ENCODE data around the gene THEMIS.

THEMIS gene

DNA sequence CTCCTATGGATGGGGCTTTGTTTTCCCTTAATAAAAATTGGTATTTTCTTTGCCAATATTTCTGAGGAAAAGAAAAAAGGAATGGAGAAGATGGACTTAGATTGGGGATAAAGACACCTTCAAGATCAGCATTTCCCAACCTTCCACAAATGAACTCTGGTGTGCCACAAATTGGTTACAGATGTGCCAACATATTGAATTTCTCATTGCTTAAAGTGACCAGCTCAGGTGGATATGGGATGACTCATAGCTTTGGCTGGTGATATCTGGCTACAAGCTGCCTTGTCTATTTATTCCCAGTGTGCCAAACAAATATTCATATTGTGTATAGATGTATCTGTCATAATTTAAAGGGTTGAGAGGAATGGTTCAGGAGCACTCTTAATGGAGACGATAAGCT lies 32.5 kb downstream of the THEMIS start:
- no peak overlapping the region for H3K4me3 ChIP-seq (ENCODE audit: low read depth, low read length)
- no peak for DNase-seq (ENCODE audit: low read depth)

DNA sequence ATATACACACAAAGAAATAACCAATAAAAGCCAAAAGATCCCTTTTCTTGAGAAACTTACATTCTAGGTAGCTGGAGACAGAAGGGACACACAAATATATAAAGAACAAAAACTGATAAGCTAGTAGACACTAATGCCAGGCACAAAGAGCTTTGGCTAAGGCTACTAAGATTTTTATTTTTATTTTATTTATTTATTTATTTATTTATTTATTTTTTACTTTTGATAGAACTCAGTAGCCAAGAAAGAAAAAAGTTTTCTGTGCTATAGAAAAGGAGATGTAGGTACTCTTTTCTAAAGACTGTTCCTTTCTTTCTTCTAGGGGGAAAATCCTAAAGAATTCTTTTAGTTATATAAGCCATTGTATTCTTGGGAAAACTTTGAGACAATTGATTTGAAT lies 34.1 kb downstream of the THEMIS start:
- no peak overlapping the region for H3K4me3 ChIP-seq (ENCODE audit: low read depth, low read length)
- DNase-seq (ENCODE audit: low read depth) = no peak

DNA sequence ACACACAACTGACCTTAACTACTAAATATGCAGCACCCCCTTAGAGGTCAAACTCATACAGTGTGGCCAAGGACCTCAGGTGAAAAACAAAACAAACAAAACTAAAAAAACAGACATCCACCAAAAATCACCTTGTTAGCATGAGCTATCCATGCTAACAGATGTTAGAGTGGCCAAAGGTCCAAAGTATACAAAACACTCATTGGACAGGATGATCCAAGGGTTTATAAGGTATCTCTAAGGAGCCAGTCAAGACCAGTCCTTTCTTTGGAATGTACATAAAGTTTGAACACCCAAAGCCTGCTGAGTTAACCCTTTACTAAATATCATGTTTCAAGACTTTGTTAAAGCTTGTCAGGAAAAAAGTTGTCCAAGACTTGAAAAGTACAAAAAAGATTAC lies 35.8 kb downstream of the THEMIS start:
- DNase-seq (ENCODE audit: low read depth) = no peak
- H3K4me3 ChIP-seq (ENCODE audit: low read depth, low read length) = no peak overlapping the region

DNA sequence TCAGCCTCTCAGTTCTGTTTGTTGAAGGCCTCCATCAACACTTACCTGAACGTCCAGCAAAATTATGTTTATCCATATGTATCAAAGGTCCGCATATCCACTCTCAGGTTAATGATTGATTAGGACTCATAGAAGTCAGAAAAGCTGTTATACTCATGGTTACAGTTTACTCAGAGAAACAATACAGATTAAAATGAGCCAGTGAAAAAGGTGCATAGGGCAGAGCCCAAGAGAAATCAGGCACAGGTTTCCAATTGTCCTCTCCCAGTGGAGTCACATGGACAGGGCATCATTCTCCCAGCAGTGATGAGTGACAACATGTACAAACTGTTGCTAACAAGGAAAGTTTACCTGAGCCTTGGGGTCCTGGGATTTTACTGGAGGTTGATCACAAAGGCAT lies 36.2 kb downstream of the THEMIS start:
- H3K4me3 ChIP-seq (ENCODE audit: low read depth, low read length) = no peak overlapping the region
- DNase-seq (ENCODE audit: low read depth) = no peak

DNA sequence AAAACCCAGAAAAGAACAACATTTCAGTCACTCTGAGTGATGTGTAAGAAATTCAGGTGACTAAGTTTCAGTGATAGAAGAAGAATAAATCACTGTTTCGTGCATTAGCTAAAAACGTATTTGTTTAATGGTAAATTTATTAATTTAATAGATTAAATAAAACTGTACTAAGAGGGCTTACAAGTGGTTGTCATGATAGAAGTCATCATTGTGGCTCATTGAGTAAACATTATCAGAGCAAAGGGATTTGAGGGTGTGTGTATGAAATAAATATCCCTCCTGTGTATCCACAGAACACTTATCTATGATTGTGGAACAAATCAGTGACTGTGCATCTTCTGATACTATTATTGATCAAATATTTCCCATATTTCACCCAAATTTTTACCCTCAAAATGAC lies 40.1 kb downstream of the THEMIS start:
- DNase-seq (ENCODE audit: low read depth) = no peak
- no peak overlapping the region for H3K4me3 ChIP-seq (ENCODE audit: low read depth, low read length)

DNA sequence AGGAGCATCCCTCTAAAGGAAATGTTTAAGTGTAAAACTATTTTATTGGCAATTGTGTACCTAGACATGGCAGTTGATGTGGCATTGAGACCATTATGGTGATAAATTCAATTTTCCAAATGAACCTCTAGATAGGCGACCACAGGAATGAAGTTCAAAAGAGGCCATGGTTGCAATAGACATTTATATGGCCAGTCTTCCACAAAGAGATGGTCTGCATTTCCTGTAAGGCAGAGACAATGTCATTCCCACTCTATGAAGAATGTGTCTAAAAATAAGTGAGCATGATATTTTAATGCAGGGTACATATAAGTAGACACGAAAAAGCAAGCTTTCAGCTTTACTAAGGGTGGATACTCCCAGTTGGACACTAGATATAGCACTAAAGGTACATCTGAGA lies 40.9 kb downstream of the THEMIS start:
- DNase-seq (ENCODE audit: low read depth) = no peak
- H3K4me3 ChIP-seq (ENCODE audit: low read depth, low read length) = no peak overlapping the region

DNA sequence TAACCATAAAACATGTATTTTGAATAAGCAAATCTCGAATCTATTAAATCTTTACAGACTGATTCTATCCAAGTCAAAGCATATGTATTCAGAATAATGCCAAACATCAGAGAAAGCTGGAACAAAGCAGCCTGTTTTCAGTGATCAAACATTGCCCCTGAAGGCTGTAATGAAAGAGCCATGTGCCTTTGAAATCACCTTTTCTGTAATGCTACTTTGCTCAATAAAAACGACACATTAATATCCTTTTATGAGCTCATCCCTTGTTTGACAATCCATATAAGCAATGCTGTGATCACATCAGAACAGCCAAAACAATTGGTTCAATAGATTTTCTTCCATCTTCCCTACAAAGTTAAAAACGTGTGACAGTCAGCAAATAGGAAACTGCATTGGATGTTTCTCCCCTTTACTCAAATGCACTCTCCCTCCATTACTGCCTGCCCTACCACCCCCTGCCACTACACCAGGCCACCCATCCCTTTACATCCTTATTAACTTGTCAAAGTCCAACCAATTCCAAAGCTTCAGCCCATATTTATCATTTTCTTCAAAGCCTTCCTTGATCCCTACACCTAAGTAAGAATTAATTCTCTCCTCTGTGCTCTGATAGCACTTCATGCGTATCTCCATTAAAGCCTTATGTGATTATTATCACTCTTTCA lies 42.0 kb downstream of the THEMIS start:
- no peak for DNase-seq (ENCODE audit: low read depth)
- H3K4me3 ChIP-seq (ENCODE audit: low read depth, low read length) = no peak overlapping the region

DNA sequence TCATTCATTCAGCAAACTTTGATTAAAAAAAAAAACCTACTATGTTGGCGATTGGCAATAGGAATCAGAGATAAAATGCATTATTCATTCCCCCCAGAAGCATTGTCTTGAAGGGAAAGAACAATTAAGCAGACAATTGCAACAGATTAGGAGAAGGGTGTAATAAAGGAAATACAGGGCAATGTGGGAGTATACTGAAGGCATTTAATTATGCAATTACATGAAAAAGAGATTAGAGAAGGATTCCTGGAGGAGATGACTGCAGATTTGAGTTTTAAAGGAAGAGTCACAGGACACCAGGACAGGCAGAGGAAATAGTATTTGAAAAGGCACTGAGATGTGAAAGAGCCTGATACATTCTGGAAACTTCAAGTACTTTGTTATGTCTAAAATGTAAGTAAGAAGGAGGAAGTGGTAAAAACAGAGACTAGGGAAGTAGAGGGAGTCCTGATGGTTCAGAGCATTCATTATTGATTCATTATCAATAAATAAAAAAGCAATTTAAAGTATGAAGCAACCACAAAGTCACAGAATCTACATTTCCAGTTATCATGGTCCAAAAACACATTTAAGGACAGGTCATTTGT lies 43.7 kb downstream of the THEMIS start:
- DNase-seq (ENCODE audit: low read depth) = no peak
- no peak overlapping the region for H3K4me3 ChIP-seq (ENCODE audit: low read depth, low read length)

DNA sequence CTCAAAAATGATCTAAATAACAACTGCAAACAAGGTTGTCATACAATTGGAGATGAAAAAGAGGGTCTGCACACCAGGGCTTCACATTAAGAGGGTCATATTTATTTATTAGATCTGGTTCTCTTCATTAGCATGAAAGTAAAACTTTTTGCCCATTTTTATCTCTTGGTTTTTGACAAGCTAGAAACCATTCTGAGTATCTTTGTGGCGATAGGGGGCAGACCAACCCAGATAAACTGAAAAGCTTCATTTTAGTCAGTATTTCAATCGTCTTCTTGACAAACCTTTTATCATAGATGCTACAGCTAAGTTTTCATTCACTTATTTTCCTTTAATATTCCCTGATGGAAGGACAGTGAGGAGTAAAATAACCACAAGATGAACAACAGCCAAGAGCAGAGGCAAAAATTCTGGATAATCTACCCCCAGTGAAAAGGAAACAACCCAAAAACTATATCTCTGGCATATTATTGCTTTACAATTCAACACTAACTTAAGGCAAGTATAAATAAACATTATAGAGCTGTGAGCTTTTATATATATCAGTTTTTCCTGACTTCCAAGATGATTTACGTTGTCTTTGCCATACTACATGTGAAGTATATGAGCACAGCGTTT lies 45.2 kb downstream of the THEMIS start:
- no peak for DNase-seq (ENCODE audit: low read depth)

DNA sequence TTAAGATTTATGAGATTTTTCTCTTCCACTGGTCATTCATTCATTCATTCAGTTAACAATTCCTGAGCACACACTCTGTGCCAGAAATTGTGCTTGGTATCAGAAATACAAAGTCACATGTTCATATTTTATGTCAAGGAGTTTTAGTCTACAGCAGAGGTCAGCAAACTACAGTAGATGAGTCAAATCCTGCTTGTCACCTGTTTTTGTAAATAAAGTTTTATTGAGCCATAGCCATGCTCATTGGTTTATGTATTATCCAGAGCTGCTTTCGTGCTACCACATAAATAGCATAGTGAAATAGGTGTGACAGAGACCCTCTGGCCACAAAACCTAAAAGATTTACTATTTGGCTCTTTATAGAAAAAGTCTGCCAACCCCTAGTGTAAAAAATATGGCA lies 46.8 kb downstream of the THEMIS start:
- H3K4me3 ChIP-seq (ENCODE audit: low read depth, low read length) = no peak overlapping the region
- no peak for DNase-seq (ENCODE audit: low read depth)

More for the DNA sequence above, 45.2 kb downstream of the THEMIS start:
- H3K4me3 ChIP-seq (ENCODE audit: low read depth, low read length) = no peak overlapping the region

DNA sequence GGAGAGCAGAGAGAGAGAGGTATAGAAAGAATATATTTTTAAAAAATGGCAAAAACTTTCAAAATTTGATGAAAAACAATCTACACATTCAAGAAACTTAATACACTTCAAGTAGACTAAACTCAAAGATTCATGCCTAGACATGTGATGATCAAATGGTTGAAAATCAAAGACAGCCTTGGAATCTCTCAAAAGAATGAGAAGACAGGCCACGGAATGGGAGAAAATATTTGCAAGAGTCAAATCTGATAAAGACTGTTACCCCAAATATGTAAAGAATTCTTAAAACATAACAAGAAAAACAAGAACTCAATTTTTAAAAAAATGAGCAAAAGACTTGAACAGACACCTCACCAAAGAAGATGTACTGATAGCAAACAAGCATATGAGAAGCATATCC lies 49.7 kb downstream of the THEMIS start:
- no peak for DNase-seq (ENCODE audit: low read depth)
- no peak overlapping the region for H3K4me3 ChIP-seq (ENCODE audit: low read depth, low read length)

DNA sequence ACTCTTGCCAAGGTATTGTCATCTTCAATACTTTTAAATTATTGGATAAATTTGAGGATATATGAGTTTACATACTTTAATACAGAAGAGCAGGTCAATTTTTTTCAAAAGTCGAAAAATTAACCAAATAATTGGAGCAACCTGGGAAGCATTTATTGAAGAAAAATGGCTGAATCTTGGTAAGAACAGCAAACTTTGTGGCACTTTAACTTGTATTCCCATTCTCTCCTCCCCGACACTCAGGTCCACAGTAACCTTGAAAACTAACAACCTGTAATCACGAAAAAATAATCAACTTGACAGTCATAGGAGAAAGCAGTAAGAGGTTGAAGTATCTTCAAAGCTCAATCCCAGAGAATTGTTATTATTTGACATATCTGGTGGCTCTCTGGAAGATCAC lies 55.6 kb downstream of the THEMIS start:
- no peak overlapping the region for H3K4me3 ChIP-seq (ENCODE audit: low read depth, low read length)
- DNase-seq (ENCODE audit: low read depth) = no peak

DNA sequence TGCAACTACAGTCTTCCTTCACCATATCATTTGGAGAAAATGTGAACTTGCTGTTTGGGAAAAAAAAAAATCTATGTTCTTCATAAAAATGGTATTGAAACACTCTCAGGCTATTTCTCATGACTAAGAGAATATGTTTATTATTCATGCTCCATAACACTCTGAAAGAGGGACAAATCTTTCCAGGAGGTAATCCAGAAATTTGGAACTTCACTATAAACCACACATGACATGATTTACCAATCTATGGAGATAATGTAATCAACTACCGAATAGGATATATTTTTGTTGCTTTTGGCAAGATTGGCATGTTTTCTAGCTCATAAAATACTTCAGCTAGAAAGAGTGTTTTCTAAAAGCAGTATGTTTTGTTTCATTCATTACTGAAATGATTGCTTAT lies 56.3 kb downstream of the THEMIS start:
- no peak for DNase-seq (ENCODE audit: low read depth)
- no peak overlapping the region for H3K4me3 ChIP-seq (ENCODE audit: low read depth, low read length)

DNA sequence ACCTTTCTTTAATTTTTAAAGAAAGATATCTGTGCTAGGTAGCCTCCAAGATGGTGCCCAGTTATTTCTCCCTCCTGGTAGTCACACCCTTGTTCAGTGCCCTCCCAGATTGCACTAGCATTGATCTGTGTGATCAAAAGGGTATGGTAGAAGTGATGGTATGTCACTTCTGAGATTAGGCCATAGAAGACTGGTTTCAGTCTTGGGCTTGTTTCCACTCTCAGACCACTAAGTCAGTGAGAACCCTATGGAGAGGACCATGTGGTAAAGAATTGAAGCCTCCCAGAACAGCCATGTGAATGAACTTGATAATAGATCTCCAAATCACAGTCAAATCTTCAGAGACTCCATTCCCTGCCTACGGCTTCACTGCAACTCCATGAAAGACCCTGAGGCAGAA lies 57.3 kb downstream of the THEMIS start:
- no peak for DNase-seq (ENCODE audit: low read depth)
- no peak overlapping the region for H3K4me3 ChIP-seq (ENCODE audit: low read depth, low read length)

DNA sequence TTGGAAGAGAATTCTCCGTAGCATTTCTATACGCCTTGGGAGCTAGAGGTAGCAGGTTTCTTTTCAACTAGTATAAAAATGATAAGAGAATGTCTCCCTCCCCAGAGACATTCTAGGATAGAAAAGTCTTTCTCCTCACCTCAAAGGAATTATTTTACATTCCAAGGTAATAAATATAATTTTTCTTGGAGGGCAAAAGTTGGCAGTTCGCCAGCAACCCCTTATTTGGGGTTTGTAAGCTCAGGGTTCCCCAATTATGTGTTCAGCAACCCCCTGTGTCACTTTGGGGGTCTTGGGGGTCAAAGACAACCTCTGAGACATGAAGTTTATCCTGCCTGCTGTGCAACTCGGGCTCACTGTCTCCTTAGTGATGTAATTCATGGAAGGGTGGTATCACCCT lies 58.3 kb downstream of the THEMIS start:
- DNase-seq (ENCODE audit: low read depth) = no peak
- no peak overlapping the region for H3K4me3 ChIP-seq (ENCODE audit: low read depth, low read length)

DNA sequence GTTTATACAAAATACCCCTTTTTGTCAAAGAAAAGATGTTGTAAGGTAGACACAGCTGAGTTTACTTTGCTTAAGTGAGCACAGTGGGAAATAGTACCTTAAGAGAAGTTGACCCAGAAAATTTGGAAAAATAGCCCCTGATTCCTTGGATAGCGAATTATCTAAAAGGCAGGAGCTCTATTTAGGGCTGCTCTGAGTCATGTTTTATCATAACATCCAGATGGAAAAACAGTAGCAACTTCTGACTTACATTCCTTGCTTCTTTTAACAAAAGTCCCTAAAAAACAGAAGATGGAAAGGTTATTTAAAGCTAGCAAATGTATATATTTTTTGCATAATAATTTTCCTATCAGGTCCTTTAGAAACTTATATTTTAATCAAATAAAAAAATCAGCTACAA lies 59.0 kb downstream of the THEMIS start:
- no peak overlapping the region for H3K4me3 ChIP-seq (ENCODE audit: low read depth, low read length)
- no peak for DNase-seq (ENCODE audit: low read depth)

DNA sequence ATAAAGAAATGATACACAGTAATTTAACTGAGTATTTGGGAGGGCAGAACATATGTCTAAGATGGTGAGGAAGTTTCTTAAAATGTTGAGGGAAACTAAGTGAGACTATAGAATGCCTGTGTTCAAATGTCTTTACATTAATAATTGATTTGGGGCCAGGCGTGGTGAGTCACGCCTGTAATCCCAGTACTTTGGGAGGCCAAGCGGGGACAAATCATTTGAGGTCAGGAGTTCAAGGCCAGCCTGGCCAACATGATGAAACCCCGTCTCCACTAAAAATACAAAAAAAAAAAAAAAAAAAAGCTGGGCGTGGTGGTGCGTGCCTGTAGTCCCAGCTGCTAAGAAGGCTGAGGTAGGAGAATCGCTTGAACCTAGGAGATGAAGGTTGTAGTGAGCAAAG lies 66.7 kb downstream of the THEMIS start:
- no peak overlapping the region for H3K4me3 ChIP-seq (ENCODE audit: low read depth, low read length)
- DNase-seq (ENCODE audit: low read depth) = no peak

DNA sequence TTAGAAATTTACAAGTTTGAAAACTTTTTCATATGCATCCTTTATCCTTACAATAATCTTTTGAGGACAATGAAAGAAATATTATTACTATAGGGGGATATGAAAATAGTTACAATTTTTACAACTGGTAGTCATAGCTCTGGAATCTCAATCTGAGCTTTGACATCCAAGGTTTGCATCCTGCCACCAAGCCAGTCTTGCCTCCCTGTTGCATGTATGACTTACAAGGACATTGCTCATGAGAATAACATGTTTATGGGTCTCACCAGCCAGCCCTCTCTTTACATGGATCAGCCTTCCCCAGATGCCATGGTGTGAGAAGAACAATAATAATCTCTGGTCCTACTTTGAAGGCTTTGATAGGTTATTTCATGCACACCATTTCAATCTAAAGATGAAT lies 67.5 kb downstream of the THEMIS start:
- no peak for DNase-seq (ENCODE audit: low read depth)
- H3K4me3 ChIP-seq (ENCODE audit: low read depth, low read length) = no peak overlapping the region

DNA sequence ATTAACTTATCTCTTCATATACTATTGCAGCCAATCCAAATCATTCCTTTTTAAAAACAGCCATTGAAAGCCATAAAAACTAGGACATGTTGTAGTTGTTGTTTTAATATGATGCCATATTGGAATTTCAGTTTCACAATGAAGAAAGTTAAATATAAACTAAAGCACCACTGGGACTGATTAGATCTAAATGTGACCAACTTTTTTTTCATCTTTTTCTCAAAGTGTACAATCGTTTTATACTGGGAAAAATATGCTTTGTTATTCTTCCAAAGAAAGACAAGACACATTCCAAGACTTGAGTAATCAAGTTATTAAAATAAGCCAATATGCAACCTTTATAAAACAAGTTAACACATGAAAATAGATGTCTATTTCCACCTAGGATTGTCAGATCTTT lies 68.5 kb downstream of the THEMIS start:
- no peak overlapping the region for H3K4me3 ChIP-seq (ENCODE audit: low read depth, low read length)
- no peak for DNase-seq (ENCODE audit: low read depth)

DNA sequence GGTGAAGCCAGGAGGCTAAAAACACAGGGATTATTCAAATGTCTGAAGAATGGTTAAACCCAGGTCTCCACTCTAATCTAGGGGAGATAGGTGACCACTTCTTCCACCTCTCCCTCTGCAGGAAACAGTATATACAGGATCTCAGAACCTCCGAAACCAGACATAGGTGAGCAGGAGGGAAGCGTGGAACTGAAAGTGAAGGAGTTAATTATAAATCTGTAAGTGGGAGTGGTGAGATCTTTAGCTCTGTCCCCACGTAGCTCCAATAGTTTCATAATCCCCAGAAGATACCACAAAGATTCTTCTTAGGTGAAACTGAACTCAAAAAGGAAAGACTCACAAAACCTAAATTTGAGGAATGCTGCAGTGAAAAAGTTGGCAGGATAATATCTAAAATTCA lies 76.8 kb downstream of the THEMIS start:
- no peak overlapping the region for H3K4me3 ChIP-seq (ENCODE audit: low read depth, low read length)
- DNase-seq (ENCODE audit: low read depth) = no peak

DNA sequence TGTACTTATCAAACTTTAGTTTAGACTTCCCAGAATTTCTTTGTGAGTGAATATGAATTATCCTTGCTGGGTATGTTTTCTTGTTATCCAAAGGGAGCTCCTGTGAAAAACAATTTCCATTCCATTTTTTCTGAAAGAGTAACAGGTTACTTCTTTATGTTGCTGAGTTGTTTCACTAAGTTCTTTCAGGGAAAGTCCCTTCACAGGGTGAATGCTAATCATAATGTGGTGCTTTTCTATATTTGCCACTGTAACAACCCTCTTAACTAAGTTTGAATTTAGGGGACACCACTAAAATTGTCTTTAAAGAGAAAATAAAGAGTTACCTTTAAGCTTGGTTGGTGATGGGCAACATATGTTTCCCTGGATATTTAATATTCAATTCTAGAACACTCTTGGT lies 79.4 kb downstream of the THEMIS start:
- no peak overlapping the region for H3K4me3 ChIP-seq (ENCODE audit: low read depth, low read length)
- DNase-seq (ENCODE audit: low read depth) = no peak

Data from skeletal muscle cell (primary cell).